Activated T-cell treated with anti-CD3 and anti-CD28 coated beads, Interleukin-2, amount 50 U/mL, for 24 hours (primary cell): ENCODE measurements around the gene FAM149A.
A peak's percentile ranks its signal among the peaks of the same experiment; 100 is the strongest.

ENCODE experiments used
- DNase-seq: peaks from one replicate; pipeline ENCODE4 v3.0.0-alpha.2; 2020
- H3K27ac Mint-ChIP-seq: 2 replicates; pipeline ENCODE4 v1.8.0; 2020; ENCODE audit warnings: mild to moderate bottlenecking, mixed read lengths
- H3K27me3 Mint-ChIP-seq: 2 replicates; pipeline ENCODE4 v1.8.0; 2020; ENCODE audit warnings: mixed read lengths
- H3K36me3 Mint-ChIP-seq: 2 replicates; pipeline ENCODE4 v1.8.0; 2020; ENCODE audit warnings: low read depth, mixed read lengths
- H3K4me1 Mint-ChIP-seq: 2 replicates; pipeline ENCODE4 v1.8.0; 2020; ENCODE audit warnings: low read depth, mixed read lengths
- H3K4me3 Mint-ChIP-seq: 2 replicates; pipeline ENCODE4 v1.8.0; 2020; ENCODE audit warnings: mild to moderate bottlenecking, moderate library complexity, mixed read lengths
- H3K9me3 Mint-ChIP-seq: 2 replicates; pipeline ENCODE4 v1.8.0; 2020; ENCODE audit warnings: mixed read lengths

The FAM149A gene

DNA sequence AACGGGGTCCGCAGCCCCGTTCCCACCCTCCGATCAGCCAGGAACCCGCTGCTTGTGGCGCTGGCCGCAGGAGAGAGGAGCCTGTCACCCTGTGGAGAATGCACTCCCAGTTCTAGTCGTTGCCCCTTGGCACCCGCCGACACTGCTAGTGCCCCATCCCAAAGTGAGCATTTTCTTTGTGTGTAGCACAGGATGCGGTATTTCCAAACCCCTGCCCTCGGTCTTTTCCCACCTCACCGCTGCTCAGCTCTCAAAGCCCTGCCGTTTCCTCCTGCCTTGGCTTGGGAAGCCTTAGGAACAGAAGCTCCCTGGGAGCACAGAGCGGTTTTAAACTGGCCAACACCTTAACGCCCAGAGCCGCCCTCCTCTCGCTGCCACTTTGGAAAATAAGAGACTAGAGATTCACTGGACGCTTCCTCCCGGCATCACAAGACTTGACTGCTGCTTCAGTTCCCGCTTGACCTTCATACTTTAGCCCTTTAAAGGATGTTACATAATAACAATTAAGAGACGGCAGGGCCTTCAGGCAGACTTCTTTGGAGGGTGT is 87.6 kb downstream of the FAM149A start:
- Mint-ChIP-seq H3K4me3 (peak overlapping the region; percentile 93), H3K36me3 (peaks cover 33% of the 10 kb centered on the region), H3K9me3 (no peaks in the 10 kb centered on the region), H3K4me1 (peaks cover 45% of the 10 kb centered on the region), H3K27ac (peak overlapping the region; percentile 92), H3K27me3 (no peaks in the 10 kb centered on the region)
- no peak for DNase-seq

DNA sequence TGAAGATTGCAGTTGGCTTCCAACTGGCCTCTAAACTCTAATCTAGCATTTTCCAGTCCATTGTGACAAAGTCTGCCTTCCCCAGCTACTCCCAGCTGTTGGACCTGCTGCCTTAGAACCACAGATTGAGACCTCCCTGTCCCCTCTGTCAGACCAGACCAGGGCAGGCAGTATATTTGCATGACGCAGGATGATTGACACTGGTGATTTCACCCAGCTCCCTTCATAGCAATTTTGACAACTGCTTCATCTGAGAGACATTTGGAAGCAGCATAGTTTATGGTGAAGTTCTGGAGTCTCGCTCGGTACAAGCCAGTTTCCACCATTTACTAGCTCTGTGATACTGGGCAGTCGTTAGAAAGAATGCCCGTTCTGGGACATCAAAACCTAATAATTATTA is 89.3 kb downstream of the FAM149A start:
- Mint-ChIP-seq H3K27ac (peak overlapping the region; percentile 50), H3K36me3 (peaks cover 42% of the 10 kb centered on the region), H3K4me1 (peaks cover 44% of the 10 kb centered on the region), H3K9me3 (no peaks in the 10 kb centered on the region), H3K27me3 (no peaks in the 10 kb centered on the region), H3K4me3 (peak overlapping the region; percentile 93)
- DNase-seq: no peak

DNA sequence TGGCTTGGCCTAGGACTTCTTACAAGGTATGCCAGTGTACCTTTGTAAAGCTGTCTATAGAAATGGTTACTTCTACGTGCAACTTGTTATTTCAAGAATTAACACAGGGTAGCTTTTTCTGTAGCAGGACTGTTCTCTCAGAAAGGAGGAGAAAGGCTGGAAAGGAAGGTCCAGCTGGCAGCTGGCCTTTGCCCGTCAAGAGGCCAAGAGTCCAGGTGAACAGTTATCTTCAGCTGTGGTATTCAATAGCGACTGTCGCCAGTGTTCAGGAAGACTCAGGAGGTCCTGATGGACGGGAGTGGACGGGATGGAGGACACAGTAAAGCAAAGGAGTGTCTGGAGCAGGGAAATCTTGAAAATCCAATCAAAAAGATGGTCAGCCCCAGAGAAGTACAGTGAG is 91.6 kb downstream of the FAM149A start:
- peaks cover 27% of the 10 kb centered on the region for H3K4me1 Mint-ChIP-seq
- no peak overlapping the region for H3K4me3 Mint-ChIP-seq
- no peaks in the 10 kb centered on the region for H3K27me3 Mint-ChIP-seq
- H3K9me3 Mint-ChIP-seq: no peaks in the 10 kb centered on the region
- H3K36me3 Mint-ChIP-seq: peaks cover 41% of the 10 kb centered on the region
- H3K27ac Mint-ChIP-seq: no peak overlapping the region
- no peak for DNase-seq

DNA sequence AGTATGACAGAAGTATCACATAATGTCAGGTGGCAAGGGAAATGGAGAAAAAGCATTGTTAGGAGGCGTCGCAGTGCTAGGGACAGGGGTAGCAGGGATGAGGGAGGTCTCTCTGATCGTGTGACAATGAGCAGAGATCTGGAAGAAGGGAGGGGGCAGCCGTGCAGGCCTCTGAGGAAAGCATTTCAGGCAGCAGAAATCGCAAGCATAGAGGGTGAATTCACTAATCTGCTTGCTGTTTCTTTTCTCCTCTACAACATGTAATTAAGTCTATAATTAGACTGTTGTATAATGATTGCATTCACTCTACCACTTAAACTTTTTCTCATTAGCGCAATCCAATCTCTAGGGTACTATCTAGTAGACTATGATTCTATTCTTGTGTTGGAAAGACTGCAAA is 96.0 kb downstream of the FAM149A start:
- H3K27ac Mint-ChIP-seq: no peak overlapping the region
- H3K27me3 Mint-ChIP-seq: no peaks in the 10 kb centered on the region
- no peak for DNase-seq
- H3K4me1 Mint-ChIP-seq: peaks cover 15% of the 10 kb centered on the region
- H3K4me3 Mint-ChIP-seq: no peak overlapping the region
- peaks cover 27% of the 10 kb centered on the region for H3K36me3 Mint-ChIP-seq
- no peaks in the 10 kb centered on the region for H3K9me3 Mint-ChIP-seq

GRCh38 chr4:186201010-186201409 is 96.5 kb downstream of the FAM149A start:
- DNase-seq: no peak
- no peaks in the 10 kb centered on the region for H3K9me3 Mint-ChIP-seq
- no peak overlapping the region for H3K27ac Mint-ChIP-seq
- H3K36me3 Mint-ChIP-seq: peaks cover 22% of the 10 kb centered on the region
- H3K4me1 Mint-ChIP-seq: peaks cover 14% of the 10 kb centered on the region
- H3K4me3 Mint-ChIP-seq: no peak overlapping the region
- no peaks in the 10 kb centered on the region for H3K27me3 Mint-ChIP-seq

- H3K9me3 Mint-ChIP-seq: no peaks in the 10 kb centered on the region
- H3K4me3 Mint-ChIP-seq: no peak overlapping the region
- DNase-seq: peak; percentile 58
- no peak overlapping the region for H3K27ac Mint-ChIP-seq
- H3K4me1 Mint-ChIP-seq: peaks cover 10% of the 10 kb centered on the region
- H3K27me3 Mint-ChIP-seq: no peaks in the 10 kb centered on the region
- H3K36me3 Mint-ChIP-seq: peaks cover 18% of the 10 kb centered on the region
Measured at GRCh38 chr4:186201535-186202230, 97.2 kb downstream of the FAM149A start.

DNA sequence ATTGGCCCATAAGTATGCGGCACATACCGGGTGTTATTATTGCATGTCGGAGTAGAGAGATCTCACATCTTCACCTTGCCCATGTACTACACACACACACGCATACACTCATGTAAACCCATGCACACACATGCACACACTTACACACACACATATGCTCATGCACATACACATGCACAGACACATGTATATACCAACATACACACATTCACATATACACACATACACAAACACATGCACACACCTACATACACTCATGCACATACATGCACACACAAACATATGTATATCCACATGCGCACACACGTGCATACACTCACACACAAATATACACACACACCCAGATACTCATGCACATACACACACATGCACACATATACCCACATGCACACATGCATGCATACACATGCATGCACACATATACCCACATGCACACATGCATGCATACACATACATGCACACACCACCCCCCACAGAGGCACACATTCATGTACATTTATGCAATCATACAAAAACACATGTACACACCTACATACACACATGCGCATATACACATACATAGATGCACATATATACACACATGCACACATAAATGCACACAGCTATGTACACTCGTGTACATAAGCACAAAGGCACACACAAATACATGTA is 98.1 kb downstream of the FAM149A start:
- Mint-ChIP-seq H3K27me3 (no peaks in the 10 kb centered on the region), H3K36me3 (peaks cover 11% of the 10 kb centered on the region), H3K4me3 (no peak overlapping the region), H3K4me1 (peaks cover 8% of the 10 kb centered on the region), H3K9me3 (no peaks in the 10 kb centered on the region), H3K27ac (no peak overlapping the region)
- no peak for DNase-seq

- H3K4me1 Mint-ChIP-seq: peaks cover 8% of the 10 kb centered on the region
- H3K36me3 Mint-ChIP-seq: peaks cover 6% of the 10 kb centered on the region
- H3K27ac Mint-ChIP-seq: no peak overlapping the region
- H3K9me3 Mint-ChIP-seq: no peaks in the 10 kb centered on the region
- no peak overlapping the region for H3K4me3 Mint-ChIP-seq
- DNase-seq: no peak
- H3K27me3 Mint-ChIP-seq: no peaks in the 10 kb centered on the region
Measured at GRCh38 chr4:186203406-186203805, 98.9 kb downstream of the FAM149A start.

DNA sequence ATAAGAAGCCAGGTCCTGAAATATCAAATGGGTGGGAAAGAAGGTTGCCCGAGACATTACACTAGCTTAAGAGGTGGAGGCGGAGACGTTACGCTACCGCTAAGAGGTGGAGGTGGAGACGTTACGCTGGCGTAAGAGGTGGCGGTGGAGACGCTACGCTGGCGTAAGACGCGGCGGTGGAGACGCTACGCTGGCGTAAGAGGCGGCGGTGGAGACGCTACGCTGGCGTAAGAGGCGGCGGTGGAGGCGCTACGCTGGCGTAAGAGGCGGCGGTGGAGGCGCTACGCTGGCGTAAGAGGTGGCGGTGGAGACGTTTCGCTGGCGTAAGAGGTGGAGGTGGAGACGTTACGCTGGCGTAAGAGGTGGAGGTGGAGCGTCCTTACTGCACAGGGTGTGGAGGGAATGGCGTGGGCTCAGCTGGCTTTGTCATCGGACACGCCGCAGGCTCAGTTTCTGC is 99.6 kb downstream of the FAM149A start:
- Mint-ChIP-seq H3K4me1 (peaks cover 8% of the 10 kb centered on the region), H3K4me3 (no peak overlapping the region), H3K36me3 (peaks cover 13% of the 10 kb centered on the region), H3K27me3 (no peaks in the 10 kb centered on the region), H3K9me3 (peaks cover 2% of the 10 kb centered on the region), H3K27ac (peak overlapping the region; percentile 4)
- DNase-seq: no peak

DNA sequence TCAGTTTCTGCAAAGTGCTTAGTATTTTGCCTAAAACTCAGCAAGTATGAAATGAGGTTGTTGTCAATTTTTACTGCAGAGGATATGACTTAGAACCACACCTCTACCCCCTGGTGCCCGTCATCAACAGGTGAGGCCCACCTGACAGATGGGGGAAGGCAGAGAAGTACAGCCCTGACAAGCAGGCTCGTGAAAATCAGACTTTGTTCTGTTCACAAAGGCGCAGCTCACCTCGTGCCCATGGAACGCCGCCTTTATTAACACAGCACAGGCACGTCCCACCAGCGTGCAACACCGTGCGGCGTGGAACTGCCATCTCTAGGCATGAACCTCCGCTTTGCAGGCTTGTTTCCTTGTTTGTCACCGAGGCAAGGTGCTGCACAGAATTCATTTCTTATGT is 100.2 kb downstream of the FAM149A start:
- Mint-ChIP-seq H3K27ac (no peak overlapping the region), H3K4me3 (no peak overlapping the region), H3K4me1 (peaks cover 8% of the 10 kb centered on the region), H3K9me3 (peaks cover 4% of the 10 kb centered on the region), H3K27me3 (no peaks in the 10 kb centered on the region), H3K36me3 (peaks cover 18% of the 10 kb centered on the region)
- no peak for DNase-seq

- Mint-ChIP-seq H3K36me3 (peaks cover 23% of the 10 kb centered on the region), H3K9me3 (peaks cover 4% of the 10 kb centered on the region), H3K4me3 (no peak overlapping the region), H3K27ac (no peak overlapping the region), H3K4me1 (peaks cover 8% of the 10 kb centered on the region), H3K27me3 (no peaks in the 10 kb centered on the region)
- no peak for DNase-seq
Measured at GRCh38 chr4:186205156-186205555, 100.7 kb downstream of the FAM149A start.

GRCh38 chr4:186216465-186217024 is 112.0 kb downstream of the FAM149A start:
- Mint-ChIP-seq H3K36me3 (peaks cover 10% of the 10 kb centered on the region), H3K9me3 (peaks cover 2% of the 10 kb centered on the region), H3K4me3 (no peak overlapping the region), H3K27ac (no peak overlapping the region), H3K4me1 (no peaks in the 10 kb centered on the region), H3K27me3 (no peaks in the 10 kb centered on the region)
- no peak for DNase-seq

- Mint-ChIP-seq H3K4me1 (no peaks in the 10 kb centered on the region), H3K9me3 (peaks cover 2% of the 10 kb centered on the region), H3K27ac (no peak overlapping the region), H3K4me3 (no peak overlapping the region), H3K36me3 (no peaks in the 10 kb centered on the region), H3K27me3 (no peaks in the 10 kb centered on the region)
- no peak for DNase-seq
Measured at GRCh38 chr4:186217733-186218293, 113.3 kb downstream of the FAM149A start.

DNA sequence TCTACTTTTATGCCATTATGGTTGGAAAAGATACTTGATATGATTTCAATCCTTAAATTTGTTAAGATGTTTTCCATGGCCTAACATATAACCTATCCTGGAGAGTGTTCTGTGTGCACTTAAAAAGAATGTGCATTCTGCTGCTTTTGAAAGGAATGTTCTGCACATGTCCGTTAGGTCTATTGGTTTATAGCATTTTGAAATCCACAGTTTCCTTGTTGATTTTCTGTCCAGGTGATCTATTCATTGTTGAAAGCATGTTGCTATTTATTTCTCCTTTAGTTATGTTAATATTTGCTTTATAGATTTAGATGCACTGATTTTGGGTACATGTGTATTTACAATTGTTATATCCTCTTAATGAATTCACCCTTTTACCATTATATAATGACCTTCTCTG is 117.1 kb downstream of the FAM149A start:
- Mint-ChIP-seq H3K4me1 (no peaks in the 10 kb centered on the region), H3K36me3 (peaks cover 23% of the 10 kb centered on the region), H3K9me3 (peaks cover 25% of the 10 kb centered on the region), H3K27ac (no peak overlapping the region), H3K27me3 (no peaks in the 10 kb centered on the region), H3K4me3 (no peak overlapping the region)
- DNase-seq: no peak
